PFSK-1 (cell line): ENCODE measurements around the gene SLC16A11.

ENCODE experiments used
- FOXP2 ChIP-seq: optimal IDR thresholded peaks from 2 replicates; pipeline ENCODE3; 2011; ENCODE audit warnings: borderline replicate concordance, control low read depth, inconsistent platforms; ENCODE audit not compliant: insufficient read depth; ENCODE audit errors: extremely low read length, extremely low read depth
- POLR2AphosphoS5 ChIP-seq: IDR thresholded peaks from 2 replicates; pipeline ENCODE4 v1.6.1; 2012; ENCODE audit warnings: low read depth, mild to moderate bottlenecking, control low read depth, low read length, moderate library complexity
- REST ChIP-seq, 2 experiments: IDR thresholded peaks; 2 replicates each; pipeline versions ENCODE4 v1.6.1 to v1.8.0; 2011 to 2012; ENCODE audit warnings: low read depth in 2 of 2, low read length in 2 of 2, control low read depth in 1 of 2, inconsistent platforms in 1 of 2, mild to moderate bottlenecking in 1 of 2, moderate library complexity in 1 of 2; ENCODE audit not compliant: insufficient read depth in 1 of 2
- SIN3A ChIP-seq: IDR thresholded peaks from 2 replicates; pipeline ENCODE4 v1.6.1; 2012; ENCODE audit warnings: mild to moderate bottlenecking, low read length, moderate library complexity, borderline replicate concordance; ENCODE audit not compliant: insufficient read depth
- TAF1 ChIP-seq: IDR thresholded peaks from 2 replicates; pipeline ENCODE4 v1.6.1; 2012; ENCODE audit warnings: low read length, control low read depth, borderline replicate concordance; ENCODE audit not compliant: insufficient read depth

- no peak for TF ChIP-seq POLR2AphosphoS5
- TF ChIP-seq TAF1 = no peak
- no peak for TF ChIP-seq REST (IDR thresholded peaks at IDR 0.05; ENCODE audit: insufficient read depth in 1 of 2, low read depth in 2 of 2, low read length in 2 of 2)
- TF ChIP-seq SIN3A = no peak
- TF ChIP-seq FOXP2 = no peak
Observed at GRCh38 chr17:7047566-7047965, 3.7 kb upstream of the SLC16A11 start.
